CD14-positive monocyte (primary cell): ENCODE results near the gene TAS1R3. TPM values are rescaled to one million over a fixed set of nuclear protein-coding genes. Genes with fewer than 3 reads are reported as not detected.

Experiments
- DNase-seq, 3 donors: peaks; one replicate each; pipeline ENCODE4 v3.0.0-alpha.2; 2011 to 2022
- H2AFZ ChIP-seq: 2 replicates; pipeline ENCODE4 v1.6.0; 2012; ENCODE audit warnings: mild to moderate bottlenecking, low read depth, low read length, inconsistent platforms; ENCODE audit not compliant: insufficient read depth, poor library complexity, severe bottlenecking
- H3K27ac ChIP-seq, 2 donors: 1 replicate in 1 of 2; 2 replicates in 1 of 2; pipeline ENCODE4 v1.5.1; 2012 to 2013; ENCODE audit warnings: low read length in 2 of 2, control low read depth in 1 of 2, inconsistent platforms in 1 of 2, low read depth in 1 of 2, mild to moderate bottlenecking in 1 of 2
- H3K27me3 ChIP-seq, 2 donors: one replicate each; pipeline versions ENCODE4 v1.6.0 to v1.6.1; 2011 to 2013; ENCODE audit warnings: low read length in 2 of 2; ENCODE audit not compliant: control insufficient read depth in 2 of 2, insufficient read depth in 2 of 2
- H3K36me3 ChIP-seq, 2 donors: replicated peaks in 1 of 2; 1 replicate in 1 of 2; 2 replicates in 1 of 2; pipeline versions ENCODE4 v1.5.1 to v1.6.1; 2012 to 2013; ENCODE audit warnings: low read length in 2 of 2, control low read depth in 1 of 2, inconsistent platforms in 1 of 2, mild to moderate bottlenecking in 1 of 2; ENCODE audit not compliant: insufficient read depth in 2 of 2, control insufficient read depth in 1 of 2
- H3K4me1 ChIP-seq, 2 donors: 1 replicate in 1 of 2; 2 replicates in 1 of 2; pipeline versions ENCODE4 v1.5.1 to v1.6.1; 2012 to 2013; ENCODE audit warnings: low read length in 2 of 2, control low read depth in 1 of 2, inconsistent platforms in 1 of 2, mild to moderate bottlenecking in 1 of 2, moderate library complexity in 1 of 2; ENCODE audit not compliant: insufficient read depth in 2 of 2, control insufficient read depth in 1 of 2
- H3K4me2 ChIP-seq: replicated peaks from 2 replicates; pipeline ENCODE3; 2012; ENCODE audit warnings: low read length, moderate library complexity, mild to moderate bottlenecking; ENCODE audit not compliant: poor library complexity, severe bottlenecking; ENCODE audit errors: extremely low read depth
- H3K4me3 ChIP-seq, 3 experiments: fragments of 200-600 bp in 1 of 3; sonication (generic) in 1 of 3; replicated peaks in 1 of 3; 1 replicate in 2 of 3; 2 replicates in 1 of 3; pipeline ENCODE4 v1.5.1; 2011 to 2013; ENCODE audit warnings: low read length in 3 of 3, mild to moderate bottlenecking in 3 of 3, control low read depth in 2 of 3, low read depth in 2 of 3, inconsistent platforms in 1 of 3, moderate library complexity in 1 of 3
- H3K79me2 ChIP-seq: 2 replicates; pipeline ENCODE4 v1.6.0; 2012; ENCODE audit warnings: mild to moderate bottlenecking, control low read depth, inconsistent platforms, low read length, moderate library complexity; ENCODE audit not compliant: insufficient read depth
- H3K9ac ChIP-seq: 2 replicates; pipeline ENCODE4 v1.6.0; 2017; ENCODE audit warnings: low read length, mild to moderate bottlenecking; ENCODE audit not compliant: insufficient read depth, poor library complexity, severe bottlenecking
- H3K9me3 ChIP-seq, 2 donors: replicated peaks in 1 of 2; 1 replicate in 1 of 2; 2 replicates in 1 of 2; pipeline versions ENCODE4 v1.5.1 to v1.6.1; 2012 to 2013; ENCODE audit warnings: low read length in 2 of 2, control low read depth in 1 of 2; ENCODE audit not compliant: control insufficient read depth in 1 of 2, insufficient read depth in 1 of 2
- H4K20me1 ChIP-seq: 2 replicates; pipeline ENCODE4 v1.6.0; 2012; ENCODE audit warnings: mild to moderate bottlenecking, low read length, control low read depth, moderate library complexity; ENCODE audit not compliant: insufficient read depth
- H3K27ac Mint-ChIP-seq, 7 donors: one replicate each; pipeline ENCODE4 v1.8.0; 2020; ENCODE audit warnings: mild to moderate bottlenecking in 7 of 7, mixed read lengths in 7 of 7, moderate library complexity in 6 of 7, inconsistent platforms in 2 of 7
- H3K27me3 Mint-ChIP-seq, 3 donors: one replicate each; pipeline ENCODE4 v1.8.0; 2021 to 2022; ENCODE audit warnings: low read depth in 3 of 3, mild to moderate bottlenecking in 3 of 3, mixed read lengths in 3 of 3, moderate library complexity in 3 of 3, inconsistent platforms in 1 of 3
- H3K36me3 Mint-ChIP-seq, 2 donors: one replicate each; pipeline ENCODE4 v1.8.0; 2020; ENCODE audit warnings: mixed read lengths in 2 of 2, inconsistent platforms in 1 of 2, mild to moderate bottlenecking in 1 of 2
- H3K4me1 Mint-ChIP-seq: one replicate; pipeline ENCODE4 v1.8.0; 2020; ENCODE audit warnings: mild to moderate bottlenecking, mixed read lengths
- H3K4me3 Mint-ChIP-seq, 2 donors: one replicate each; pipeline ENCODE4 v1.8.0; 2020; ENCODE audit warnings: mild to moderate bottlenecking in 2 of 2, mixed read lengths in 2 of 2, moderate library complexity in 1 of 2
- H3K9me3 Mint-ChIP-seq, 7 donors: one replicate each; pipeline ENCODE4 v1.8.0; 2020 to 2022; ENCODE audit warnings: mixed read lengths in 7 of 7, mild to moderate bottlenecking in 6 of 7, moderate library complexity in 6 of 7, inconsistent platforms in 2 of 7
- CTCF ChIP-seq: fragments of 200-600 bp; IDR thresholded peaks from one replicate; pipeline ENCODE4 v1.8.0; 2022; ENCODE audit warnings: antibody characterized with exemption, mild to moderate bottlenecking
- WGBS: methylation state at CpG from one replicate; pipeline ENCODE4 v1.1.5; 2013; ENCODE audit warnings: missing lambda C conversion rate; ENCODE audit not compliant: insufficient coverage; 5-methylcytosine and 5-hydroxymethylcytosine counted together
- intact Hi-C, 2 donors: fragments of 100-400 bp; cut with micrococcal nuclease; formaldehyde crosslinking; loops; one replicate each; pipeline versions ENCODE4 v1.15.0 to v1.15.1; 2023
- polyA plus RNA-seq, 3 donors: library from polyadenylated mRNA; depleted of rRNA in 1 of 3; unstranded in 2 of 3; stranded (reverse) in 1 of 3; fragments of 300-500 nt in 2 of 3; fragments of >200 nt in 1 of 3; fragmentation: Illumina TruSeq in 2 of 3; gene quantifications; 1 replicate in 2 of 3; 2 replicates in 1 of 3; pipeline ENCODE4 v1.2.3, GENCODE V29; 2012 to 2021

The TAS1R3 gene
- polyA plus RNA-seq, 3 donors = 0.45 TPM; not detected in 2

GRCh38 chr1:1309251-1310108 lies 21.6 kb upstream of the TAS1R3 start:
- peak overlapping the region; percentile 91 for H2AFZ ChIP-seq
- Mint-ChIP-seq H3K4me1 (peaks cover 30% of the 10 kb centered on the region), H3K4me3 (peak overlapping the region; percentile 75 to 84), H3K9me3 (no peaks in the 10 kb centered on the region), H3K27me3 (peaks cover 0 to 4% (median 0%) of the 10 kb centered on the region in 3 donors), H3K27ac (peak overlapping the region in 3 of 7 donors; percentile 30 to 76 (median 49)), H3K36me3 (peaks cover 17 to 40% of the 10 kb centered on the region in 2 donors)
- no peak for TF ChIP-seq CTCF
- H4K20me1 ChIP-seq = peaks cover 53% of the 10 kb centered on the region
- 51% methylated on average over 52 of the region's 57 CpGs for WGBS
- peaks cover 36 to 42% of the 10 kb centered on the region in 2 donors for H3K4me1 ChIP-seq
- H3K36me3 ChIP-seq = peaks cover 42% of the 10 kb centered on the region in 2 donors
- peak overlapping the region; percentile 40 to 91 (median 88) for H3K4me3 ChIP-seq
- no peaks in the 10 kb centered on the region for H3K27me3 ChIP-seq
- intact Hi-C loops = loop anchor here in 1 of 2 donors (5.0 kb wide), 2 partner anchors 68 to 473 kb away; partner anchors contain the start of gene AURKAIP1
- peak overlapping the region; percentile 81 for H3K9ac ChIP-seq
- peaks cover 33% of the 10 kb centered on the region for H3K79me2 ChIP-seq
- DNase-seq = peak in 2 of 3 donors; percentile 5 to 31
- peak overlapping the region in 1 of 2 donors; percentile 82 for H3K27ac ChIP-seq
- H3K9me3 ChIP-seq = no peaks in the 10 kb centered on the region
- peak overlapping the region; percentile 99 for H3K4me2 ChIP-seq

- intact Hi-C loops = no loop called here
- H3K36me3 ChIP-seq = peaks cover 47 to 48% of the 10 kb centered on the region in 2 donors
- H3K9me3 Mint-ChIP-seq = no peaks in the 10 kb centered on the region
- H3K79me2 ChIP-seq = peaks cover 27% of the 10 kb centered on the region
- no peak overlapping the region for H2AFZ ChIP-seq
- peaks cover 53% of the 10 kb centered on the region for H4K20me1 ChIP-seq
- H3K27me3 ChIP-seq = no peaks in the 10 kb centered on the region
- peaks cover 25% of the 10 kb centered on the region for H3K4me1 Mint-ChIP-seq
- peak overlapping the region in 1 of 3 experiments; percentile 91 for H3K4me3 ChIP-seq
- H3K27me3 Mint-ChIP-seq = peaks cover 0 to 2% (median 0%) of the 10 kb centered on the region in 3 donors
- H3K4me2 ChIP-seq = no peak overlapping the region
- H3K27ac Mint-ChIP-seq = peak overlapping the region in 1 of 7 donors; percentile 5
- TF ChIP-seq CTCF = no peak
- 91% methylated on average over 2 of the region's 3 CpGs for WGBS
- H3K4me1 ChIP-seq = peaks cover 30 to 36% of the 10 kb centered on the region in 2 donors
- no peak overlapping the region for H3K27ac ChIP-seq
- no peaks in the 10 kb centered on the region for H3K9me3 ChIP-seq
- H3K4me3 Mint-ChIP-seq = peak overlapping the region in 1 of 2 donors; percentile 16
- DNase-seq = no peak
- H3K36me3 Mint-ChIP-seq = peaks cover 22 to 45% of the 10 kb centered on the region in 2 donors
- H3K9ac ChIP-seq = no peak overlapping the region
Measured at GRCh38 chr1:1310109-1310385, 21.0 kb upstream of the TAS1R3 start.
